Stimulated activated CD8-positive, alpha-beta memory T cell treated with anti-CD3 and anti-CD28 coated beads, Interleukin-2, amount 100 ng/mL, for 1 hour (primary cell): ENCODE data around the gene DHTKD1.
"Not testable (repeated sequence)": the region's sequence is repeated elsewhere in the genome, so short reads cannot be mapped to it uniquely, and the experiment has no call there.

ENCODE experiments used
- DNase-seq, 2 donors: peaks; one replicate each; pipeline ENCODE4 v3.0.0-alpha.2; 2020; ENCODE audit warnings: low read depth in 2 of 2

Gene DHTKD1

GRCh38 chr10:12062754-12063482 lies 5.8 kb upstream of the DHTKD1 start:
- no peak for DNase-seq

- DNase-seq: no peak
Observed at GRCh38 chr10:12063483-12063818, 5.3 kb upstream of the DHTKD1 start.

- DNase-seq: no peak
Observed at GRCh38 chr10:12067336-12067735, 1.4 kb upstream of the DHTKD1 start.

- DNase-seq: not testable (repeated sequence)
Observed at GRCh38 chr10:12071441-12071840, 2.7 kb downstream of the DHTKD1 start.

GRCh38 chr10:12073526-12073925 lies 4.8 kb downstream of the DHTKD1 start:
- DNase-seq: no peak

- DNase-seq: no peak
Observed at GRCh38 chr10:12077580-12078180, 8.9 kb downstream of the DHTKD1 start.

GRCh38 chr10:12081470-12081869 lies 12.7 kb downstream of the DHTKD1 start:
- DNase-seq: no peak

- DNase-seq: no peak
Observed at GRCh38 chr10:12081879-12082557, 13.3 kb downstream of the DHTKD1 start.

GRCh38 chr10:12088919-12089318 lies 20.2 kb downstream of the DHTKD1 start:
- DNase-seq: no peak

GRCh38 chr10:12091421-12091820 lies 22.7 kb downstream of the DHTKD1 start:
- no peak for DNase-seq

GRCh38 chr10:12097361-12097760 lies 28.6 kb downstream of the DHTKD1 start:
- DNase-seq: not testable (repeated sequence)

- no peak for DNase-seq
Observed at GRCh38 chr10:12097791-12098190, 29.0 kb downstream of the DHTKD1 start.

GRCh38 chr10:12098966-12099365 lies 30.2 kb downstream of the DHTKD1 start:
- DNase-seq: no peak

GRCh38 chr10:12103802-12104201 lies 35.0 kb downstream of the DHTKD1 start:
- no peak for DNase-seq

GRCh38 chr10:12107781-12108180 lies 39.0 kb downstream of the DHTKD1 start:
- no peak for DNase-seq

GRCh38 chr10:12109286-12109685 lies 40.5 kb downstream of the DHTKD1 start:
- DNase-seq: no peak

- DNase-seq: no peak
Observed at GRCh38 chr10:12111528-12111927, 42.8 kb downstream of the DHTKD1 start.

- no peak for DNase-seq
Observed at GRCh38 chr10:12113627-12114026, 44.9 kb downstream of the DHTKD1 start.

- DNase-seq: no peak
Observed at GRCh38 chr10:12121673-12122072, 52.9 kb downstream of the DHTKD1 start.

GRCh38 chr10:12129222-12130111 lies 60.7 kb downstream of the DHTKD1 start, which contains the start of gene SEC61A2:
Gene SEC61A2, plus strand, starts transcription at chr10:12129677. Its CDS starts 111 bp downstream, at chr10:12129788.
- peak; percentile 96 to 98 for DNase-seq

- no peak for DNase-seq
Observed at GRCh38 chr10:12130237-12130872, 61.6 kb downstream of the DHTKD1 start.
